OCI-LY7 (cell line): ENCODE data around the gene CHCHD6. TPM values are rescaled to one million over a fixed set of nuclear protein-coding genes. Genes with fewer than 3 reads are reported as not detected.
"Not testable (repeated sequence)": the region's sequence is repeated elsewhere in the genome, so short reads cannot be mapped to it uniquely, and the experiment has no call there.

Source experiments
- BruUV-seq: library from RNA; stranded (reverse); fragments of 400-500 nt; replicated peaks from 2 replicates; lab custom pipeline; 2021; lab: Mats Ljungman, UMichigan
- CTCF ChIA-PET: fragments of 300-600 bp; sonication (Branson Sonifier 250); formaldehyde crosslinking; loops from one replicate; lab custom pipeline; 2022; ENCODE audit warnings: antibody characterized with exemption; ENCODE audit not compliant: unreplicated experiment; lab: Charles Lee
- POLR2A ChIA-PET: fragments of 300-600 bp; sonication (Branson Sonifier 250); formaldehyde crosslinking; loops from one replicate; lab custom pipeline; 2022; ENCODE audit warnings: antibody characterized with exemption; lab: Charles Lee
- DNase-seq: peaks from one replicate; pipeline ENCODE4 v3.0.0-alpha.2; 2015; ENCODE audit warnings: low spot score
- H2AFZ ChIP-seq: fragments of 200-600 bp; sonication (generic), shearing (Covaris generic); 2 replicates; pipeline ENCODE4 v1.6.1; 2014; ENCODE audit warnings: mild to moderate bottlenecking, antibody characterized with exemption, low read length, moderate library complexity
- H3K27ac ChIP-seq: fragments of 200-600 bp; sonication (generic); 2 replicates; pipeline ENCODE4 v1.5.1; 2014; ENCODE audit warnings: mixed run types, low read depth, mild to moderate bottlenecking, moderate library complexity, low read length, inconsistent platforms; ENCODE audit not compliant: poor library complexity, severe bottlenecking
- H3K36me3 ChIP-seq: fragments of 200-600 bp; sonication (generic); 2 replicates; pipeline ENCODE4 v1.6.1; 2014; ENCODE audit warnings: mild to moderate bottlenecking, antibody characterized with exemption, low read length, moderate library complexity, mixed read lengths; ENCODE audit not compliant: insufficient read depth
- H3K4me1 ChIP-seq: fragments of 200-600 bp; sonication (generic); 2 replicates; pipeline ENCODE4 v1.5.1; 2014; ENCODE audit warnings: mild to moderate bottlenecking, low read length; ENCODE audit not compliant: insufficient read depth, poor library complexity, severe bottlenecking
- H3K4me2 ChIP-seq: fragments of 200-600 bp; sonication (generic); 2 replicates; pipeline ENCODE4 v1.6.1; 2014; ENCODE audit warnings: mild to moderate bottlenecking, low read length
- H3K4me3 ChIP-seq: fragments of 200-600 bp; sonication (generic); 2 replicates; pipeline ENCODE4 v1.5.1; 2014; ENCODE audit warnings: mild to moderate bottlenecking, low read depth, low read length; ENCODE audit not compliant: poor library complexity, severe bottlenecking
- H3K79me2 ChIP-seq: fragments of 200-600 bp; sonication (generic); 2 replicates; pipeline ENCODE4 v1.6.1; 2016; ENCODE audit warnings: low read depth, mild to moderate bottlenecking, low read length, moderate library complexity, mixed read lengths; ENCODE audit not compliant: insufficient read depth
- H3K9me2 ChIP-seq: fragments of 200-600 bp; sonication (generic); 2 replicates; pipeline ENCODE4 v1.6.1; 2016; ENCODE audit warnings: mild to moderate bottlenecking, low read length, mixed read lengths; ENCODE audit not compliant: insufficient read depth
- H3K9me3 ChIP-seq: fragments of 200-600 bp; sonication (generic); 2 replicates; pipeline ENCODE4 v1.6.1; 2014; ENCODE audit warnings: mild to moderate bottlenecking, mixed run types, low read length, mixed read lengths
- H4K20me1 ChIP-seq: fragments of 200-600 bp; sonication (generic); 2 replicates; pipeline ENCODE4 v1.6.1; 2014; ENCODE audit warnings: mild to moderate bottlenecking, antibody characterized with exemption, low read length, moderate library complexity, mixed read lengths; ENCODE audit not compliant: insufficient read depth
- EZH2phosphoT487 ChIP-seq: fragments of 200-600 bp; sonication (generic); IDR thresholded peaks from 2 replicates; pipeline ENCODE4 v1.6.1; 2018; ENCODE audit warnings: low read depth, borderline replicate concordance, mild to moderate bottlenecking, mixed run types, antibody characterized with exemption, low read length, moderate library complexity, mixed read lengths
- intact Hi-C: fragments of 100-400 bp; cut with micrococcal nuclease; formaldehyde crosslinking; loops from one replicate; pipeline ENCODE4 v1.10.0; 2022; ENCODE audit not compliant: unreplicated experiment
- total RNA-seq, 2 experiments: library from RNA; depleted of rRNA in 1 of 2; stranded (reverse); fragments of >200 nt in 1 of 2; shearing (Covaris generic) in 1 of 2; gene quantifications; 2 replicates each; pipeline ENCODE4 v1.2.3, GENCODE V29; 2014 to 2022
- TF ChIP-seq, protein P1 (sequence below): fragments of 200-600 bp; sonication (generic); conservative IDR thresholded peaks from 2 replicates; pipeline ENCODE4 v1.5.1; 2014; ENCODE audit warnings: mild to moderate bottlenecking, antibody characterized with exemption, low read length, moderate library complexity, mixed read lengths

CHCHD6 gene
- total RNA-seq, 2 experiments from 2014 or later, result 14.7 to 21.2 TPM

DNA sequence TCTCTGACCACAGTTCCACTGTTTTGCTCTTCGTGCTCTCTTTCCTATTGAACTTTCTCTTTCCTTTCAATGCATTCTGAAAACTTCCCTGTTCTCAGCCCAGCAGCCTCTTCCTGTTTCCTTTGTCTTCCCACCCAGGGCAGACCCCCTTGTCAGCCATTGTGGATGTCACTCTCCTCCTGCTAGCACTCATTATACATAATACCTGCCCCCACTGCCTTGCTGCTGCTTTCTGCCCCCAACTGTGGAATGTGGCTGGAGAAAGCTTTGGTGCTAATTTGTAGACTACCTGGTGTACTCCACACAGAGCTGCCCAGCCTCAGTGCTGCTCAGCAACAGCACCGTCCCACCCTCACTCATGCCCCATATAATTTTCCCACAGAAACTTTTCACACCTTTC, 80.2 kb downstream of the CHCHD6 start:
- Histone ChIP-seq H4K20me1 (no peaks in the 10 kb centered on the region), H3K27ac (no peak overlapping the region), H3K4me2 (no peak overlapping the region), H3K9me2 (no peaks in the 10 kb centered on the region), H3K9me3 (no peaks in the 10 kb centered on the region), H3K36me3 (no peaks in the 10 kb centered on the region), H3K79me2 (no peaks in the 10 kb centered on the region), H3K4me1 (no peaks in the 10 kb centered on the region), H3K4me3 (no peak overlapping the region), H2AFZ (no peak overlapping the region)
- DNase-seq, result no peak
- no TSS peak for BruUV-seq
- ChIA-PET POLR2A (interaction anchor here (0.6 kb wide), 1 partner anchor 115 kb away, joined by 3 read pairs; no protein-coding TSS in a partner anchor), CTCF (no interaction called here)
- no peak for TF ChIP-seq EZH2phosphoT487
- TF ChIP-seq, protein P1, sequence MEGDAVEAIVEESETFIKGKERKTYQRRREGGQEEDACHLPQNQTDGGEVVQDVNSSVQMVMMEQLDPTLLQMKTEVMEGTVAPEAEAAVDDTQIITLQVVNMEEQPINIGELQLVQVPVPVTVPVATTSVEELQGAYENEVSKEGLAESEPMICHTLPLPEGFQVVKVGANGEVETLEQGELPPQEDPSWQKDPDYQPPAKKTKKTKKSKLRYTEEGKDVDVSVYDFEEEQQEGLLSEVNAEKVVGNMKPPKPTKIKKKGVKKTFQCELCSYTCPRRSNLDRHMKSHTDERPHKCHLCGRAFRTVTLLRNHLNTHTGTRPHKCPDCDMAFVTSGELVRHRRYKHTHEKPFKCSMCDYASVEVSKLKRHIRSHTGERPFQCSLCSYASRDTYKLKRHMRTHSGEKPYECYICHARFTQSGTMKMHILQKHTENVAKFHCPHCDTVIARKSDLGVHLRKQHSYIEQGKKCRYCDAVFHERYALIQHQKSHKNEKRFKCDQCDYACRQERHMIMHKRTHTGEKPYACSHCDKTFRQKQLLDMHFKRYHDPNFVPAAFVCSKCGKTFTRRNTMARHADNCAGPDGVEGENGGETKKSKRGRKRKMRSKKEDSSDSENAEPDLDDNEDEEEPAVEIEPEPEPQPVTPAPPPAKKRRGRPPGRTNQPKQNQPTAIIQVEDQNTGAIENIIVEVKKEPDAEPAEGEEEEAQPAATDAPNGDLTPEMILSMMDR, result no peak
- intact Hi-C loops, result no loop called here

DNA sequence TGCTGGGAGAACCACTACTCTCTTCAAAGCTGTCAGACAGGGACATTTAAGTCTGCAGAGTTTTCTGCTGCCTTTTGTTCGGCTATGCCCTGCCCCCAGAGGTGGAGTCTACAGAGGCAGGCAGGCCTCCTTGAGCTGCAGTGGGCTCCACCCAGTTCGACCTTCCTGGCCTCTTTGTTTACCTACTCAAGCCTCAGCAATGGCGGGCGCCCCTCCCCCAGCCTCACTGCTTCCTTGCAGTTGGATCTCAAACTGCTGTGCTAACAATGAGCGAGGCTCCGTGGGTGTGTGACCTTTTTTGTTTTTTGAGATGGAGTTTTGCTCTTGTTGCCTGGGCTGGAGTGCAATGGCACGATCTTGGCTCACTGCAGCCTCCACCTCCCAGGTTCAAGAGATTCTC, 87.3 kb downstream of the CHCHD6 start:
- H3K9me2 ChIP-seq, H3K27ac ChIP-seq, intact Hi-C loops, BruUV-seq, H3K4me2 ChIP-seq, H3K36me3 ChIP-seq, POLR2A ChIA-PET, H3K4me1 ChIP-seq, H4K20me1 ChIP-seq, H2AFZ ChIP-seq, H3K4me3 ChIP-seq, H3K79me2 ChIP-seq, DNase-seq, CTCF ChIA-PET, H3K9me3 ChIP-seq: not testable (repeated sequence)

DNA sequence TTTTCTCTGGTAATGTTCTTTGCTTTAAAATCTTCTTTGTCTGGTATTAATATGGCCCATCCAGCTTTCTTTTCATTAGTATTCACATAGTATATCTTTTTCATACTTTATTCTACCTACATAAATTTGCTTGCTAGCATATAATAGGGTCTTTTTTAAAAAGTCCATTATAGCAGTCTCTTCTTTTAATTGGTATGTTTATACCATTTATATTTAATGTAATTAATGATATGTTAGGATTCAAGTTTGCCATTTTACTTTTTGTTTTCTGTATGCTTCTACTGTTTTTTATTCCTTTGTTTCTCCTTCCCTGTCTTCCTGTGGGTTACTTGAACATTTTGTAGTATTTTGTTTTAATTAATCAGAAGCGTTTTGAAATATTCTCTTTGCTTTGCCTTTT, 89.0 kb downstream of the CHCHD6 start:
- POLR2A ChIA-PET, result no interaction called here
- H3K9me3 ChIP-seq, result peaks cover 6% of the 10 kb centered on the region; the same call in 1 of the 2 replicates

More for the DNA sequence above, 89.0 kb downstream of the CHCHD6 start:
- Histone ChIP-seq H3K4me2 (no peak overlapping the region), H3K36me3 (no peaks in the 10 kb centered on the region), H2AFZ (no peak overlapping the region), H3K4me3 (no peak overlapping the region), H3K4me1 (no peaks in the 10 kb centered on the region), H3K27ac (no peak overlapping the region), H3K9me2 (no peaks in the 10 kb centered on the region), H4K20me1 (no peaks in the 10 kb centered on the region), H3K79me2 (no peaks in the 10 kb centered on the region)
- TF ChIP-seq, protein P1, result no peak
- no peak for TF ChIP-seq EZH2phosphoT487
- intact Hi-C loops, result no loop called here
- CTCF ChIA-PET, result no interaction called here
- DNase-seq, result no peak
- BruUV-seq, result no TSS peak
